ENCODE data around the gene DTX2.
"Not testable (repeated sequence)": the region's sequence is repeated elsewhere in the genome, so short reads cannot be mapped to it uniquely, and the experiment has no call there.

DNA sequence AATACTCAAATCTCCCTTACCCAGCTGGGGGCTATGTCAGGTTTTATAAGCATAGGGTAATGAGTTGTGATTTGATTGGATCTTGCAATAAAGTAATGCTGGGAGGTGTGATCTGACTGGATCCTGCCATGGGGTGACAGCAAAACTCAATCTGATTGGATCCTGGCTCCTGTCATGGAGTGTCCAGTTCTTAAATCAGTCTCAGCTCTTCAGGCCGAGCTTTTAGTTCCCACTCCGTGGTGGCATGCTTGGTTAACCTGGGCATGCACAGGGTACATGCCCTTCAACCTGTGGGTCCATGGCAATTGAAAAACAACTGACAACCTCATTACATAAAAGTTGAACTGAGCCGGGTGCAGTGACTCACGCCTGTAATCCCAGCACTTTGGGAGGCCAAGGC lies 64.7 kb downstream of the DTX2 start:
- not testable (repeated sequence) for TF ChIP-seq POLR2A (IDR thresholded peaks at IDR 0.05; ENCODE audit: low read length); GATA1 (IDR thresholded peaks at IDR 0.05; ENCODE audit: low read depth, low read length)
